ENCODE measurements around the gene CCL3.
"Not testable (repeated sequence)": the region's sequence is repeated elsewhere in the genome, so short reads cannot be mapped to it uniquely, and the experiment has no call there.

CCL3 gene

DNA sequence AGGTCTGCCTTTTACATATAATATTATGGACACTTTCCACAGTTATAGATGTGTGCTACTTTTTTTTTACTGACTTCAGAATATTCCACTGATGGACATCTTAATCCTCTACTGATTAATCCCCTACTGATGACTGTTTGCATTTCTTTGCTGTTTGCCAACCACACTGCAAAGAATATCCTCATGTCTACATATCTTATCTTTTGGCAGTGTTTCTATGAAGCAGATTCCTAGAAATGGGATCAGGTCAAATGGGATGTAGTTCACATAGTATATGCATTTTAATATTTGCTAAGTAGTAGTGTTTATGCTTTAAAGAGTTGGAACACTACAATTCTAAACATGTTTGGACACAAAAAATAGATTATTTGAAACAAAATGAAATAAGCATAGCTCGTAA is 3.2 kb downstream of the CCL3 start:
- no peak for DNase-seq (ENCODE audit: low read depth in 2 of 2)

DNA sequence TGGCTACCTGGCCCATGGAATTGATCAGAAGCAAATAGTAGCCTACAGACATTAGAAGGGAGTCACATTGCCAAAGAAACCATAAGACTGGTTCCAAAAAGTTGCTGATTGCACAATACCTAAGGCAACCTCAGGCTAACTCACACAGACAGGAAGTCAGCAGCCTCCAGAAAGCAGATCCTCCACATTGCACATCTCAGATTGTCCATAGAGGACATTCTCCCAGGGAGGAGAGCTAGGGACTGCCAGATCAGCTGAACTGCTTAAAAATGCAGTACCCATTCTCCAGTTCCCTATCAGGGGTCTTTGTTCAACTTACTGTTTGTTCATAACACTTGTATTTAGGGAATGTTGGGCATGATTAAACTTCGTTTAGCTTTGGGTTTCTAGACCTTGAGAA is 4.2 kb downstream of the CCL3 start:
- no peak for DNase-seq (ENCODE audit: low read depth in 2 of 2)

DNA sequence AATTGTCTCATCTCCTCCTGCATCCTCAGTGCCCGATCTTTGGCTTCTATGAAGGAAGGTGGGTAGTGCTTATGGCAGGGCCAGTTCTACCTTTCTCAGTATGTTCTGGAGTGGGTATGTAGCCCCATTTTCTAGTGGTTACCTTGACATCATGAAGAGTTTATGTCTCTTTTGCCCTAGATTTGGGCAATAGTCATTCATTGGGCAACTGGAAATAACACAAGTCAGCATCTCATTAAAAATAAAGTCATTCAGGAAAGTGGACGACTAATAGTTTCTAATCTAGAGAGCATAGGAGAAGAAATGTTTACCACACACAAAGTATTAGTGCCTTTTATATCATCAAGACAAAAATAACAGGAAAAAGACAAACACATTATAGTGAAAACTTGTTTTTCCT is 6.3 kb downstream of the CCL3 start:
- not testable (repeated sequence) for DNase-seq (ENCODE audit: low read depth in 2 of 2)

DNA sequence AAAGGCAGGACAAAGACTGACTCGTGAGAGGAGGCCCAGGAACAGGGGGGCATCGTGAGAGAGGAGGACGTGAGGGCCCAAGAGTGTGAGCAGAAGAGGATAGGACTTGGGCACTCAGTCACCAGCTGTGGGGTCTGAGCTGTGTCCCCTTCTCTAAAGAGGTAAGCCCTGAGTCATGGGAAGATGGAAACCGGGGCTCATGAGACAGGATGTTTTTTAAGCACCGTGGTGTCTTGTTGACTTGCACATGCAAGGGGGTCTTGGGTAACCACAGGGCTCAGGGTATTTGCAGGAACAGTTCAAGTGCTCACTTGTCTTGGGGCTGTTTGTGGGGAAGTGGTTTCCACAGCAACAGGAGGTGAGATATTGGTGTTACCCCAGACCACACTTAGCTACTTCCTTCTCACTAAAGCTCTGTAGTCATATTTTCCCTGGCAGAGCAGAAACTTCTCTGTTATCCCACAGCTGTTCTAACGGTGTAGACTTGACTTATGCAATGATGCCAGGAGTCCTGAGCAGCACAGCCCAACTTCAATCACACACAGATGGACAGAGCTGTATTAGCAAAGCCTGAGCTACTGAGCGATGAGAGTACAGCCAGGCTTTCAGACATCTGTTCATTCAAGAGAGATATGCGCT is 7.3 kb downstream of the CCL3 start:
- peak; percentile 49 to 50 for DNase-seq (ENCODE audit: low read depth in 2 of 2)

DNA sequence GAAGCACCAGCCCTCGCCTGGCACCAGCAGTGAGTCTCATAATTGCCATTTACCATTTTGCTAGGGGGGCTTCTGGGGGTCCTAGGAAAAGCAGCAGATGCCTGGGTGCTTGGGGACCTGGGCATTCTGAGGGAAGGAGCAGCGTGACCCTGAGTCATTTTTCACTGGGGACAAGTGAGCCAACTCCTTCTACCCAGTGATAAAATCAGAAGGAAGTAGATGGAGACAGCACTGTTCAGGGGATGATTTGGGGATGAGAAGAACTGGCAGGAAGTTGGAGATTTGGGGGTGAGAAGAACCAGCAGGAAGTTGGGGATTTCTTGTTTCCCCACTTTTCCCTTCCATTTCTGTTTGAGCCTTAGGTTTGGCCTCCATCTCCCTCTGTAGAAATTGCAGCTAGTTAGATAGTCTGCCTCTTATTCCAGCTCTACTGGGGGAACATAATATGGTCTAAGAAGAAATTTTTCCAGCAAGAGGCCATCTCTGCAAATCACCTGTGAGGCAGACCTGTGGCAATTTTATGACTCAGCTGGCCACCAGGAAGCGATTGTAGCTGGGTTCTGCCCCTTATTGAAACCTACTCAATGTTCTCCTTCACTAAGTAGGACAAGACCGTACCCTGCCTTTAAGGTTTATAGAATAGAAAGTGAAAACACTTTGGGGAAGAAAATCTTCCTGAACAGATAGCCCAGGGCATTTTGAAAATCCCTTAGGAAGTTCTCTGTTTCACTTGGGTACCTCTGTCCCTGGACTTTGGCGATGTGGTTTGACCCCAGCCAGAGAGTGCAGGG is 8.1 kb downstream of the CCL3 start:
- DNase-seq (ENCODE audit: low read depth in 2 of 2): not testable (repeated sequence)

DNA sequence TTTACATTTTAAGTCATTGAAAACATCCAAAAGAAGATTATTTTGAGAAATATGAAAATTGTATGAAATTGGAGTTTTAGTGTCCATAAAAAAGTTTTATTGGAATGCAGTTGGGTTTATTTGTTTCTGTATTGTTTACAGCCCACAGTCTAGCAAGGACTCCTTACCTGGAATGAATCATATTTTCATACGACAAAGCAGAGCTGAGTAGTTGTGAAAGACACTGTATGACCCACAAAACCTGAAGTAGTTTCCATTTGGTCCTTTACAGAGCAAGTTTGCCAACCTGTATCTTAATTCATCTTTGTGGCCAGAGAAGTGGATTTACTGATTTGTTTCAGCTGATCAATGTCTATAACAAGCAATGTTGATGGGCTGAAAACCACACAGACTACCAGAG is 15.6 kb downstream of the CCL3 start:
- DNase-seq (ENCODE audit: low read depth in 2 of 2): no peak

DNA sequence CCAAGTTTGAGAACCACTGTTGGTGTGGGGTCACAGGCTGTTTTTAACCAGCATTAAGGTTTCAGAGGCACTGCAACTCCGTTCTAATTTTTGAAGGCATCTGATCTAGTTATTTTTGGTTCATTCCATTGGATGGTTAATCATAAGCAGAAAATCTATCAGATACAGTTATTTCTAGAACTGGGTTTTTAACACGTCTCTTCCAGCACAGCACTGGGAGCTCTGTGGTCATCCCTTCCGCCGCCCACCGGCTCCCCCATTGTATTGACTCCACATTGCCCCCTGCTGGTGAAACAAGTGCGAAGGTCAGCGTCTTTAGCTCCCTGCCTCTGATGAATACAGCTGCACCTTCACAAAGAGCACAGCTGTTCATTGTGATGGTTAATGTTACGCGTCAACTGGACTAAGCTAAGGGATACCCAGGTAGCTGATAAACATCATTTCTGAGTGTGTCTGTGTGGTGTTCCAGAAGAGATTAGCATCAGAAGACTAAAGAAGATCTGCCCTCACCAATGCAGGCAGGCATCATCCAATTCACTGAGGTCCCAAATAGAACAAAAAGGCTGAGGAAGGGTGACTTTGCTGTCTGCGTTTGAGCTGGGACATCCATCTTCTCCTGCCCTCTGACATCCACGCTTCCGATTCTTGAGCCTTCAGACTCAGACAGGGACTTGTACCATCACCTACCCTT is 17.4 kb downstream of the CCL3 start:
- peak; percentile 38 to 46 for DNase-seq (ENCODE audit: low read depth in 2 of 2)

DNA sequence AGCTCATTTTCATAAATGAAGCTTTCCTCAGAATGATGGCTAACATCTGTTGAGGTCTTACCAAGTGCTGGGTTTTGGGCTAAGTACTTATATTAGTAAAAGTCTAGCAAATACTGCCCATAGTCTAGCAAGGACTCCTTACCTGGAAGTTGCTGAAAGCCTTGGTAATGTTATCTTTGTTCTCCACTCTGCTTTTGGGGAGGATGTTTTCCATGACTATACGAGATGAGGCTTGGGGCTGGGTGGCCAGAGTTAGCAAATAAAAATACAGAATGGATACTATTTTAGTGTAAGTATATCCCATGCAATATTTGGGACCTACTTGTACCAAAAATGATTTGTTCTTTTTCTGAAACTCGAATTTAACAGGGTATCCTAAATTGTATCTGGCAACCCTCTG is 18.2 kb downstream of the CCL3 start:
- DNase-seq (ENCODE audit: low read depth in 2 of 2): no peak

DNA sequence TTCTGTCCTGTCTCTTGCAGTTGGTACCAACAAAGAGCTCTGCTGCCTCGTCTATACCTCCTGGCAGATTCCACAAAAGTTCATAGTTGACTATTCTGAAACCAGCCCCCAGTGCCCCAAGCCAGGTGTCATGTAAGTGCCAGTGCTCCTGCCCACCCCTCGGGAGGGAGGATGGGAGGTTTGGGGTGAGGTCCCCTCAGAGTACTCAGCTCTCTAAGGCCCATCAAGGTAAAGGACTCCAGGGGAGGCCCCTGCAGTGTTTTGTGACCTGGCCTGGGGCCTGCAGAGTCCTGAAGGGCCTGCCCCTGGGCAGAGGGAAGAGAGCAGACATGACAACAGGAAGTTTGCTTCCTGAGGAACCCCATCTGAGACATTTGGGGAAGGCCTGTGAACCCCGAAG is 19.5 kb downstream of the CCL3 start:
- no peak for DNase-seq (ENCODE audit: low read depth in 2 of 2)

DNA sequence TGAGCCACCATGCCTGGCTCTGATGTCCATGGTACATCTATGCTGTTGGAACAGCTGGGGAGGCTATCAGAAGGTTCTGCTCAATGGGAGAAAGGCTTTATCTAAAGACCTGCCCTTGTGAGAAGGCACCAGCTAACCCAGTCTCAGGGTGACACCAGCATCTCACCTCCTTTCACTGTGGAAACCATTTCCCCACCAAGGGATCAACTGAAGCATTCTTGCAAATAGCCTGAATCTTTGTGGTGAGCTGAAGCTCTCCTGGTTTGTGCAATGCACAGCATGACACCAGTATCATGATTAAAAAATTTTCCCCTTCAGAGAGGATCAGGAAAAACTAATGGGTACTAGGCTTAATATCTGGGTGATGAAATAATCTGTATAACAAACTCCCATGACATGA is 20.8 kb downstream of the CCL3 start:
- DNase-seq (ENCODE audit: low read depth in 2 of 2): no peak

DNA sequence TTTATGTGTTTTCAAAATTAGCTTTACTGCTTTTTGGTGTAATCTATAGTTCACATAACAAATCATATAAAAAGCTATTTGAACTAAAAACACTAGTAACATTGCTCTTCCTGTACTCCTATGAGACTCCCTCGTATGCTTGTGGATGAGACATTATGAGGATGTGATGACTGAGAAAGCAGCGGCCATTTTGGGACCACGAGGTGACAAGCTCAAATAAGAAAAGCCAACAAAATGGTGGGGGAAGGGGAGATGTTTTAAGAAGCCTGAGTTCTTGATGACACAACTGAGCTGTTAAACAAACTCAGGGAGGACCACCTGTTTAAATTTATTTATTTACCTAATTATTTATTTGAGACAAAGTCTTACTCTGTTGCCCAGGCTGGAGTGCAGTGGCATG is 21.4 kb downstream of the CCL3 start:
- DNase-seq (ENCODE audit: low read depth in 2 of 2): no peak

DNA sequence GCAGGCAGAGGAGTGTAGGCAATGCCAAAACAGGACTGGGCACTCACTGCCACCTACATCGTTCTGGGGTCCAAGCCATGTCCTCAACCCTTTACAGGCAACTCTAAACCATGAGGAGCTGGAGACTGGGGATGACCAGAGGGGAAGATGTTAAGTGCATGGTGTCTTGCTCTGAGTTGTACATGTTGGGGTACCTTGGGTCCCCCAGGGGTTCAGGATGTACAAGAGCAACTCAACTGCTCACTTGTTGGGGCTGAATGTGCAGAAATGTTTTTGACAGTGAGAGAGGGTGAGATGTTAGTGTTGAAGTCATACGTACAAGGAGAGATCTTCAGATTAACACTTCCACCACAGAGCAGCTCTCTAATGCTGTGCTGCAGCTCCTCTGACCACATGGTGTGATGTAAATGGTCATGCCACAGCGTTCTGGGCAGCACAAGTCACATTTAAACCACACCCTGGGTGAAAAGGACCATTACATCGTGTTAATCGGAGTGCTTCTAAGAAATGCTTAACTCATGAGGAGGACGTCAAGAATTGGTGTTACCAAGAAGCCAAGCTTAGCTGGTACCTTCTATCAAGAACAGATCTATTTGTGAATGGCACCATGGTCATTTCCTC is 23.5 kb downstream of the CCL3 start:
- DNase-seq (ENCODE audit: low read depth in 2 of 2): no peak

DNA sequence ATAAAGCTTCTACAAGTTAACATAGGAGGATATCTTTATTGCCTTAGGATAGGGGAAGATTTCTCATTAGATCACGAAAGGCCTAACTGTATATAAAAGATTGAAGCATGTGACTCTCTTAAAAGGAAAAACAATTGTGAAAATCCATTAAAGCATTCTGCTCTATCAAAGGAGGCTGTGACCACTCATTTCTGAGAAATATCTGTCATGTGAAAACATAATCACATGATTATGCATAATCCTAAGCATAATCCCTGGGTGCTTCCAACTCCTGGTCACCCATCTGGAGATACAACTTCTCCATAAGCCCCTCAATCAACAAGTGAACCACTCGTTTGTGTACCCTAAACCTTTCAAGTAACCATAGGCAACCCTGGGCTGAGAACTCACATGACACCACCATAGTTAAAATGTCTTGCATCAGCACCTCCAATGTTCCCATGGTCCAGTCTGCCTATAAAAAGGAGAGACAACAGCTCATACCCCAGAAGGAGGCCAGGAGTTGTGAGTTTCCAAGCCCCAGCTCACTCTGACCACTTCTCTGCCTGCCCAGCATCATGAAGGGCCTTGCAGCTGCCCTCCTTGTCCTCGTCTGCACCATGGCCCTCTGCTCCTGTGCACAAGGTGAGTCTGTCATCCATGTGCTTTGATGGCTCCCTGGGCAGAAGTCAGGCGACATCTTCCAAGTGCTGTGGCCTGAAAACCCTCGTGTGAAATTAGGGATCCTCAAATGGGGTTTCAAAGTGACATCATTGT is 26.0 kb downstream of the CCL3 start, which contains the start of gene CCL18:
CCL18 (plus strand) TSS at position 487 of the 756 bp plus-strand sequence; CDS start at position 558, 71 bp downstream.
- DNase-seq (ENCODE audit: low read depth in 2 of 2): no peak

DNA sequence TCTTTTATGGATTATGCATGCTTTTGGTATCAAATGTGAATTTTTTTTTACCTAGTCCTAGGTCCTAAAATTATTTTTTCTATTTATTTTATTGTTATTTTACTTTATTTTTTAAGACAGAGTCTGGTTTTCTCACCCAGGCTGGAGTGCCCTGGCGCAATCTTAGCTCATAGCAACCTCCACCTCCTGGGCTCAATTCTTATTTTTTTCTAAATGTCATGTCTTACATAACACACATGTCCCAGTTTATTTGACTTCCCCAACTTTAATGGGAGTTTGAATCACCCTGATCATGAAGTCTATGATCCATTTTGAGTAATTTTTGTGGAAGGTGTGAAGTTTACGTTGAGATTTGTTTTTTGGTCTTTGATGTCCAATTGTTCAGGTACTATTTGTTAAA is 29.1 kb downstream of the CCL3 start:
- DNase-seq (ENCODE audit: low read depth in 2 of 2): no peak

DNA sequence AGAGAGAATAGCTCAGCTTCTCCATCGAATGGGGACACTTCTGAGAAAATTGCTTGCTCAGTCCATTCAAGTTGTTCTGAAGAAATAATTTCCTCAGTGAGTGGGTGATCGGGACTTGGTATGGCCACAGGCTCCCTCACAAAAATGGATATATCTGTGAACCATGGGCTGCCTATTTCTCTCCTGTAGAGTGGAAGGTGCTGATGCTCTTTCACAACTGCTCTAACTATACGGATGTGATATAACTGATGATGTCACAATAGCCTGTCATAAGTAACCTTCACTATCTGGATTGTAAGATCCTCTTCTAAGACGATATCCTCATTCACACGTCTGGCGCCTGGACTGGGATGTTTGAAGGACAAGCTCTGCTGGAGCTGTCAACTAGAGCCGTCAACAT is 30.5 kb downstream of the CCL3 start:
- DNase-seq (ENCODE audit: low read depth in 2 of 2): no peak

DNA sequence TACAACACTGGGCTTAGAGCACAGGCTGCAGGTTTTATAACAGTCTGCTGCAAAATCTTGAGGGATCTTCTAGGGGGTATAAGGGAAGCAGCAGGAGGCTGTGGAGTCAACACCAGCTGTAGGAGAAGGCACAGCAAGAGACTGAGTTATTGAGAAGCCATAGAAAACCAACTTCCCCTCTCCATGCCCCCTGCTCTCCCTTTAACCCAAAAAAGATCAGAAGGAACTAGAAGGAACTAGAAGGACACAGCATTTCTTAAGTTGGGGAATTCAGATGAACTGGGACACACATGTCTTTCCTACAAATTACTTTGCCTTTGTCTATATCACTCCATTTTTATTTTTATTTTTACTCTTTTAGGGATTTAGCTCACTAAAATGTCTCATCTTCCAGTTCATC is 32.0 kb downstream of the CCL3 start:
- no peak for DNase-seq (ENCODE audit: low read depth in 2 of 2)

DNA sequence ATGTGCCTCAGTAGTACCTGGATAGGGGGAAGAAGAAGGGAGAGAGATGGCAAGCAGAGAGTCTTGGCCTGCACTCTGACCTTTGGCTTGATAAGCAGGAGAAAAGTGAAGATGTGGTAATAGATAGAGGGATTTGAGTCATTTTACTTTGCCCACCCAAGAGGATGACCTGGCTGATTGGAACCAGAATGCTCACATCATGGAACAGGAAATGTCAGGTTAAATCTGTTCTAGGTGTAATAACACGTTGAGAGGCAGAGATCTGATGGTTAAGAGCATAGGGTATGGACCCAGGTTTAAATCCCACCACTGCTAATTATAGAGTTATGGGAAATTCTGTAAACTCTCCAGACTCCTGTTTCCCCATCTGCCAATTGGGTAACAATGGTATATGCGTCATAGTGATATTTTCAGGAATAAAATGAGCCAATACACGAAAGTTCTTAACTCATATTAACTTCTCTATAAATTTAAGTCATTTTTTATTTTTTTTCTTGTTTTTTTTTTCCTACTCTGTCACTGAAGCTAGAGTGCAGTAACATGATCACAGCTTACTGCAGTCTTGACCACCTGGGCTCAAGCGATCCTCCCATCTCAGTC is 33.9 kb downstream of the CCL3 start:
- no peak for DNase-seq (ENCODE audit: low read depth in 2 of 2)

DNA sequence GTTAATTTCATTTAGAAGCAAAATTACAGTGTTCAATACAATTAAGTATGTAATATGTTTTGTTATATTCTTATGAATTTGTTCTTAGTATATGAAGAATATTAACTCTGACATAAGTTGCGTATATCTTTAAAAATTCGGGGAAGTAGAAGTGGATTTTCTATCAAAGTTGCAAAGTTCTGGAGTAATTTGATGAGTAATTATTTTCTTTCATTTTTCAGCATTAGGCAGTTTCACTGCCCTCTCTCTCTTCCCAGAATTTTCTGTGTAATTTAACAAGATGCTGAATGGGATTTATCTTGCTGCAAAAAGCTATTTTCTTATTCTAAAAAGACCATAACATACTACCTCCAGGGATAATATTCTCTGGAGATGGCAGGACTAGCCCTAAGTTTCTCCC is 34.8 kb downstream of the CCL3 start:
- DNase-seq (ENCODE audit: low read depth in 2 of 2): no peak

DNA sequence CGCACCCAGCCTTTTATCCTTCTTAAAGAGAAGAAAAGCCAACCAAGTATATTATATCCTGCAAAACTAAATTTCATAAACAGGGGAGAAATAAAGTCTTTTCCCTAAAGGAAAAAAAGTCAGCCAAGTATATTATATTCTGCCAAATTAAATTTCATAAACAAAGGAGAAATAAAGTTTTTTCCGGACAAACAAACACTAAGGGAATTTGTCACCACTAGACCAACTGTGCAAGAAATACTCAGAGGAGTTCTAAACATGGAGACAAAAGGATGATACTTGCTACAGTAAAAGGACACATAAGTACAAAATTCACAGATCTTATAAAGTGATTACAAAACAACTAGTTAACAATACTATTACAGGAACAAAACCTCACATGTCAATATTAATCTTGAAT is 40.3 kb downstream of the CCL3 start:
- DNase-seq (ENCODE audit: low read depth in 2 of 2): no peak

DNA sequence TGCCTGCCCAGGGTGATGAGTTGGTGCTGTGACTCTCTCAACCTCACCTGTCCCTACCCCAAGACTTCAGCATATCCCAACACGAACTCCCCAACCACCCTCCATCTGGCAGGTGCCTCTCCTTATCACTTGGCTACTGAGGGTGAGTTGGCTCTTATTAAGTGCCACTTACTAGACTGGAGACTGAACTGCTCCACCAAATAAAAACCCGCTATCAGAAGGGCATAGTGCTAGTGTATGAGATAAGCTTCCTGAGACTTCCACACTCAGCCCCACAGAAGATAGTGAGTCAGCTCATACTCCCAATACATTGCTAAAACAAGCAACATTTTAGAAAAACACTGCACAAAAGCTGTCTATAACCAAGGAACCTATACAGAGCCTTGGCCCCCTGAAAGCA is 41.9 kb downstream of the CCL3 start:
- DNase-seq (ENCODE audit: low read depth in 2 of 2): no peak
